Heart left ventricle (tissue), 13 donors: ENCODE data around the gene PLEKHO1.

Source experiments
- CTCF ChIP-seq, 12 donors: fragments of 200-600 bp; sonication (generic) in 4 of 12; IDR thresholded peaks; one replicate each; pipeline versions ENCODE4 v1.5.0 to v1.8.0; 2018 to 2022; ENCODE audit warnings: antibody characterized with exemption in 12 of 12, mild to moderate bottlenecking in 5 of 12
- POLR2A ChIP-seq, 2 donors: fragments of 450-650 bp; IDR thresholded peaks; one replicate each; pipeline ENCODE4 v1.6.1; 2017; ENCODE audit warnings: antibody characterized with exemption in 2 of 2, mild to moderate bottlenecking in 2 of 2, moderate library complexity in 2 of 2
- donor health status: ischemic (EF 13 %, LVEDD 7.1; RV severe dilation, severe dysfunction).
- donor health status: DM: no; HTN: yes; CAD: no.
- donor health status: DM: no; HTN: no; CAD: no.
- donor health status: ischemic (EF 25% LVEDD 6.9; RV normal size, moderate dysfunction).
- donor health status: ischemic (EF 25% LVEDD 5.7; RV mildly dilated, moderate dysfunction).
- donor health status: ischemic (EF 35%, LVEDD 5.7; RV mildly dilated, moderate dysfunction).
- donor health status: nonischemic (EF 11% LVEDD 7.7; RV severe dilation, severe dysfunction).
- donor health status: DM: yes; HTN: yes; CAD: no.
- donor health status: PGD.
- donor health status: ischemic (EF 29% LVEDD 5.4; RV normal size, mild dysfunction).
- donor health status: nonischemic (EF 23%, LVEDD 6.1; RV moderate dilation, normal function).

- TF ChIP-seq CTCF (IDR thresholded peaks at IDR 0.05) (no peak), POLR2A (IDR thresholded peaks at IDR 0.05) (no peak)
These were observed 39.6 kb upstream of the PLEKHO1 start for GRCh38 chr1:150110116-150110515.
